Transverse colon (tissue), 4 donors: ENCODE data around the gene CTF1. TPM values are rescaled to one million over a fixed set of nuclear protein-coding genes. Genes with fewer than 3 reads are reported as not detected.

Experiments used
- DNase-seq: peaks from one replicate; pipeline ENCODE4 v3.0.0-alpha.2; 2019
- H3K27ac ChIP-seq, 4 donors: fragments of 200-600 bp; sonication (generic); 2 replicates each; pipeline ENCODE4 v1.5.1; 2016 to 2018; ENCODE audit warnings: inconsistent platforms in 4 of 4
- H3K27me3 ChIP-seq: fragments of 200-600 bp; sonication (generic); 2 replicates; pipeline ENCODE4 v1.5.1; 2017; ENCODE audit warnings: inconsistent platforms
- H3K36me3 ChIP-seq, 4 donors: fragments of 200-600 bp; sonication (generic); 2 replicates each; pipeline ENCODE4 v1.5.1; 2017 to 2019; ENCODE audit warnings: inconsistent platforms in 4 of 4
- H3K4me1 ChIP-seq, 4 donors: fragments of 200-600 bp; sonication (generic); 2 replicates each; pipeline ENCODE4 v1.5.1; 2017 to 2020; ENCODE audit warnings: inconsistent platforms in 4 of 4
- H3K4me3 ChIP-seq, 4 donors: fragments of 200-600 bp; sonication (generic); 1 replicate in 1 of 4; 2 replicates in 3 of 4; pipeline versions ENCODE4 v1.5.1 to v1.6.1; 2017 to 2019; ENCODE audit warnings: inconsistent platforms in 4 of 4
- H3K9me3 ChIP-seq, 2 donors: fragments of 200-600 bp; sonication (generic); 2 replicates each; pipeline ENCODE4 v1.5.1; 2017 to 2019; ENCODE audit warnings: inconsistent platforms in 2 of 2
- CTCF ChIP-seq, 5 experiments: fragments of 200-600 bp in 3 of 5; fragments of 450-650 bp in 2 of 5; sonication (generic) in 3 of 5; IDR thresholded peaks; 1 replicate in 2 of 5; 2 replicates in 3 of 5; pipeline ENCODE4 v1.5.1; 2016 to 2017; ENCODE audit warnings: antibody characterized with exemption in 5 of 5, inconsistent platforms in 3 of 5, mild to moderate bottlenecking in 2 of 5, moderate library complexity in 1 of 5
- EP300 ChIP-seq: sonication (generic); formaldehyde crosslinking; IDR thresholded peaks from one replicate; pipeline ENCODE4 v1.6.1; 2017; ENCODE audit warnings: antibody characterized with exemption, low read depth
- POLR2A ChIP-seq: fragments of 450-650 bp; IDR thresholded peaks from one replicate; pipeline ENCODE4 v1.6.1; 2016; ENCODE audit warnings: antibody characterized with exemption, mild to moderate bottlenecking, moderate library complexity
- POLR2AphosphoS5 ChIP-seq, 3 donors: sonication (generic); formaldehyde crosslinking; IDR thresholded peaks; one replicate each; pipeline ENCODE4 v1.6.1; 2016; ENCODE audit warnings: antibody characterized with exemption in 3 of 3
- WGBS, 2 donors: methylation state at CpG; one replicate each; pipeline ENCODE4 v1.1.5; 2018; ENCODE audit warnings: low coverage in 1 of 2; 5-methylcytosine and 5-hydroxymethylcytosine counted together
- in situ Hi-C, 4 donors: fragments of 200-750 bp; cut with MboI; loops; one replicate each; pipeline versions ENCODE4 v1.15.0 to v1.15.1; 2017; ENCODE audit warnings: low sequenced_read_pairs in 3 of 4, low pct_ligation_motif_present in 1 of 4, low pct_unique_long_range_greater_than_20kb in 1 of 4
- intact Hi-C: fragments of 100-400 bp; cut with DNase I; formaldehyde crosslinking; loops from one replicate; pipeline ENCODE4 v1.15.1; 2023; ENCODE audit warnings: low total_unique reads
- total RNA-seq, 4 donors: library from RNA; depleted of rRNA; stranded (reverse); fragments of >200 nt; gene quantifications; one replicate each; pipeline ENCODE4 v1.1.0, GENCODE V29; 2016

Gene CTF1
- total RNA-seq, 4 donors from 2014 or later = 0.82 to 0.95 TPM; not detected in 2

- H3K9me3 ChIP-seq = no peaks in the 10 kb centered on the region
- peak overlapping the region; percentile 82 to 93 (median 88) for H3K27ac ChIP-seq
- H3K36me3 ChIP-seq = no peaks in the 10 kb centered on the region
- peaks cover 9 to 31% (median 17%) of the 10 kb centered on the region in 4 donors for H3K4me1 ChIP-seq
- intact Hi-C loops = no loop called here
- no peaks in the 10 kb centered on the region for H3K27me3 ChIP-seq
- H3K4me3 ChIP-seq = peak overlapping the region in 3 of 4 donors; percentile 31 to 82 (median 72)
- 22 to 43% methylated on average over 4 to 6 of the region's 6 CpGs for WGBS, 2 donors
- in situ Hi-C loops = no loop called here
- TF ChIP-seq POLR2AphosphoS5 (IDR thresholded peaks at IDR 0.05) (no peak), POLR2A (no peak), CTCF (IDR thresholded peaks at IDR 0.05) (no peak), EP300 (no peak)
- no peak for DNase-seq
Measured at GRCh38 chr16:30921459-30921747, 25.0 kb downstream of the CTF1 start.

- intact Hi-C loops = no loop called here
- in situ Hi-C loops = no loop called here
- H3K4me1 ChIP-seq = peaks cover 9 to 31% (median 17%) of the 10 kb centered on the region in 4 donors
- peak; percentile 93 for DNase-seq
- H3K27ac ChIP-seq = peak overlapping the region; percentile 82 to 93 (median 88)
- WGBS, 2 donors = 0% methylated on average over 37 of the region's 37 CpGs; no CpG with 5 or more reads in 1 of the 2 donors
- H3K36me3 ChIP-seq = no peaks in the 10 kb centered on the region
- no peaks in the 10 kb centered on the region for H3K27me3 ChIP-seq
- TF ChIP-seq POLR2A (peak; percentile 52), CTCF (IDR thresholded peaks at IDR 0.05) (peak; percentile 84 to 97 (median 92)), POLR2AphosphoS5 (IDR thresholded peaks at IDR 0.05) (peak in 1 of 3 donors; percentile 5), EP300 (no peak)
- H3K9me3 ChIP-seq = no peaks in the 10 kb centered on the region
- H3K4me3 ChIP-seq = peak overlapping the region; percentile 28 to 82 (median 52)
Measured at GRCh38 chr16:30921748-30922419, 25.5 kb downstream of the CTF1 start.

GRCh38 chr16:30922420-30922959 is 26.1 kb downstream of the CTF1 start:
- intact Hi-C loops (no loop called here), in situ Hi-C loops (no loop called here)
- Histone ChIP-seq H3K4me1 (peaks cover 9 to 31% (median 17%) of the 10 kb centered on the region in 4 donors), H3K9me3 (no peaks in the 10 kb centered on the region), H3K36me3 (peaks cover 0 to 3% (median 0%) of the 10 kb centered on the region in 4 donors), H3K4me3 (peak overlapping the region; percentile 29 to 83 (median 77)), H3K27ac (peak overlapping the region; percentile 82 to 93 (median 88)), H3K27me3 (no peaks in the 10 kb centered on the region)
- peak; percentile 100 for DNase-seq
- WGBS, 2 donors = 1% methylated on average over 42 of the region's 42 CpGs; no CpG with 5 or more reads in 1 of the 2 donors
- TF ChIP-seq CTCF (IDR thresholded peaks at IDR 0.05) (no peak), POLR2A (no peak), POLR2AphosphoS5 (IDR thresholded peaks at IDR 0.05) (peak; percentile 27 to 58 (median 40)), EP300 (no peak)

GRCh38 chr16:30922960-30923535 is 26.6 kb downstream of the CTF1 start:
- Histone ChIP-seq H3K9me3 (no peaks in the 10 kb centered on the region), H3K4me3 (peak overlapping the region; percentile 72 to 83 (median 80)), H3K27ac (peak overlapping the region; percentile 86 to 93 (median 88)), H3K27me3 (no peaks in the 10 kb centered on the region), H3K36me3 (peaks cover 0 to 4% (median 0%) of the 10 kb centered on the region in 4 donors), H3K4me1 (peaks cover 9 to 31% (median 17%) of the 10 kb centered on the region in 4 donors)
- TF ChIP-seq POLR2A = peak; percentile 52
- no peak for TF ChIP-seq CTCF (IDR thresholded peaks at IDR 0.05)
- TF ChIP-seq POLR2AphosphoS5 (IDR thresholded peaks at IDR 0.05) = peak in 2 of 3 donors; percentile 71 to 85
- no peak for TF ChIP-seq EP300
- WGBS, 2 donors = 1% methylated on average over 32 of the region's 33 CpGs; no CpG with 5 or more reads in 1 of the 2 donors
- in situ Hi-C loops (no loop called here), intact Hi-C loops (no loop called here)
- peak; percentile 100 for DNase-seq
